Occipital lobe (tissue), 2 donors: ENCODE measurements around the gene CXCR6. TPM values are rescaled to one million over a fixed set of nuclear protein-coding genes. Genes with fewer than 3 reads are reported as not detected.

Experiments used
- DNase-seq: peaks from one replicate; lab custom pipeline; 2025; lab: John Stamatoyannopoulos, UW
- total RNA-seq: library from RNA; depleted of rRNA; stranded (reverse); fragments of >200 nt; gene quantifications from one replicate; pipeline ENCODE4 v1.2.3, GENCODE V29; 2014

The CXCR6 gene
- total RNA-seq, 1 donor from 2014 or later = not detected

DNA sequence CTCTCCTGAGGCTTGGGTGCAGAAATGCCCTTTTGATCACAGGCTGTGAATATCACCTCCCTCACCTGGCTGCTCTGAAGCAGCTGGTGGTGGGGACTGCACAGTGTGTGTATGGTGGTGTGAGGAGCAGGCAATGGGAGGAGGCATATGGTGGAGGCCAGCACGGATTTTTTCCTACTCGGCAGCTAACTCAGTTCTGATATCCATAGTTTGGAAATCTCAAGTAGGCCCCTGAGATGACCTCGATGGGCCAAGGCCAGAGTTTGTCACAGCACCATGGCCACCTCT lies 21.3 kb upstream of the CXCR6 start:
- DNase-seq = no peak

GRCh38 chr3:45922950-45923590 lies 20.2 kb upstream of the CXCR6 start:
- no peak for DNase-seq

- DNase-seq = no peak
Measured at GRCh38 chr3:45923755-45924154, 19.5 kb upstream of the CXCR6 start.

- DNase-seq = no peak
Measured at GRCh38 chr3:45927881-45928280, 15.4 kb upstream of the CXCR6 start.

- DNase-seq = peak; percentile 22
Measured at GRCh38 chr3:45929042-45929679, 14.1 kb upstream of the CXCR6 start.

GRCh38 chr3:45931496-45931895 lies 11.8 kb upstream of the CXCR6 start:
- DNase-seq = no peak

DNA sequence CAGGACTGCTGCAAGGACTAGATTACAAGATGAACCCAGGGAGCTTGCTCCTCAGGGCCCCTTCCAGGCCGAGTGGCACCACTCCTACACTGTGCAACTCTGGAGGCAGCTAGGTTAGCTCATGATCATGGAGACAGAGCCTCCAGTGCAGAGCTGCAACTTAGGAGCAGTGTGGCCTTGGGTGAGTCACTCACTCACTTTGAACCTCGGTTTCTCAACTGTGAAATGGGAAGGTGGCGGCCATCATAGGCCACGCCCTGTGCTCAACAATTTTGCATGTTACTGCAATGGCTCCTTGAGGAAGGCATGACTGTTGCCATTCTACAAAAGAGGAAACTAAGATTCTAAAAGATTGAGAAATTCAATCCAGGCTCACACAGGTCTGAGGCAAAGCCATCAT lies 11.2 kb upstream of the CXCR6 start:
- DNase-seq = no peak

- DNase-seq = no peak
Measured at GRCh38 chr3:45933591-45933990, 9.7 kb upstream of the CXCR6 start.

DNA sequence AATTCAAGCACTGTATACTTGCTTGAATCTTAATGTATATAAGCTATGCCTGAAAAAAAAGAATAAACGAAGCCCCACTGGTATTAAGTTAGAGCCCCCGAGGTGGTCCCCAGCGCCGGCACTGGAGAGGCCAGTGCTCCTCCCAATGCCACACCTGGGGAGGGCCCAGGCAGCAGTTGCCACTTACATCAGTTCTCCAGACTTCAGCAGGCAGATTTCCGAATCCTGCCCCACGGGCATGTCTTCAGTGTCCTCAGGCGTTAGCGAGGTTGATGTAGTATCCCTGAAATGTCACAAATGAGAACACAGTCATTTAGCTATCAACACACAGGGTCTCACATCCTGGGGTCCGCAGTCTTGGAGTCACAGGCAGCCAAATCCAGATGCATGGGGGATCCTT lies 7.0 kb upstream of the CXCR6 start:
- no peak for DNase-seq

DNA sequence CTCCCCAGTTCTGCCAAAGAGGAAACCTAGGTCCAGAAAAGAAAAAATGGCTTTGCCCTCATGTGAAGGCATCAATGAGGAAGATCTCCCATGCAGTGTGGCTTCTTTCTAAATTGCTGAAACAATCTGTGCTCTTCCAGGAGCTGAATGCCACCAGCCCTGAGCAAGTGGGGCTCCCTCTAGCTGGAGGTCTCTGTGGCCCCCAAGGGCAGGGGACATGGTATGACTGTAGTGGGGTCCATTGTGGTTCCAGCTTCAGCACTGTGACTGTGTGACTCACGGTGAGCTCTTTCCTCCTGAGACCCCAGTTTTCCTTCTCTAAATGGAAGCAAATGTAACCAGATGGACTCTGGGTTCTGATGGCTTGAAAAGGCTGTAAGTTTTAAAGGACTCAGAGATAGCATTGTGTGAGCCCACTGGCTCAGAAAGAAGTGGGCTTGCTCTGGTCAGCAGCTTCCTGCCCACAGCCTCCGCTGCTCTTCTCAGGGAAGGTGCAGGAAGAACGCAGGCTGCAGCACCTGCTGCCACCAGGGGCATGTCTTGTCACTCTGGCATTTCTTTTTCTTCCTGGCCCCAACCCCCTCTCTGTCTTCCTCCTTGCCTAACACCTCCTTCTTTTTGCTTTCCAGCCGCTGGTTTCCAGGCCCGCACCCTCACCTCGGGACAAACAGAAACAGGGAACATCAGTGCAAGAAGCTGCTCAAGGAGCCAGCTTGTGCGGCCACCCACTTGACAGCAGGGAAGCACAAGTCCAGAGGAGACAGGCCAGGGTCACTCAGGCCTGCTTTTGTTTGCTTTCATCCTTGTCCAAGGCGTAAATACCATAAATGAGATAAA lies 5.8 kb upstream of the CXCR6 start:
- no peak for DNase-seq

GRCh38 chr3:45938043-45938435 lies 5.2 kb upstream of the CXCR6 start:
- DNase-seq = no peak

DNA sequence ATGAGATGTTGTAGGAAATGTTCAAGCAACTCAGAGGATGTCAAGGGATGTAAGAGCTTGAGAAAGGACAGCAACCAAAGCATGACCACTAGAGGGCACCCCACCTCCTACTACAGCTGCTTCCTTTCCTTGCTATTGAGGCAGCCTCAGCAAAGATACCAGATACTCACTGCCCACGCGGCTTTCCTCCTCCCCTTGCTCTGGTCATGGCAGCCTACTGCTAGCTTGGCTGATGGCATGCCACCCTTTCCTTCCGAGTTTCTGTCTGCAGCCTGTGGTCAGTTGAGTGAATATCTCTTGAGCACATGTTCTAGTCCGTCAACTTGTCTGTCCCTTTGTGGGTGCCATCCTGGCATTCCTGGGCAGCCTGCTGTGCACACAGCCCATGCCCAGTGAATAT lies 4.4 kb upstream of the CXCR6 start:
- DNase-seq = peak; percentile 75

GRCh38 chr3:45939341-45939771 lies 3.9 kb upstream of the CXCR6 start:
- no peak for DNase-seq

- DNase-seq = no peak
Measured at GRCh38 chr3:45940004-45940780, 3.1 kb upstream of the CXCR6 start.

DNA sequence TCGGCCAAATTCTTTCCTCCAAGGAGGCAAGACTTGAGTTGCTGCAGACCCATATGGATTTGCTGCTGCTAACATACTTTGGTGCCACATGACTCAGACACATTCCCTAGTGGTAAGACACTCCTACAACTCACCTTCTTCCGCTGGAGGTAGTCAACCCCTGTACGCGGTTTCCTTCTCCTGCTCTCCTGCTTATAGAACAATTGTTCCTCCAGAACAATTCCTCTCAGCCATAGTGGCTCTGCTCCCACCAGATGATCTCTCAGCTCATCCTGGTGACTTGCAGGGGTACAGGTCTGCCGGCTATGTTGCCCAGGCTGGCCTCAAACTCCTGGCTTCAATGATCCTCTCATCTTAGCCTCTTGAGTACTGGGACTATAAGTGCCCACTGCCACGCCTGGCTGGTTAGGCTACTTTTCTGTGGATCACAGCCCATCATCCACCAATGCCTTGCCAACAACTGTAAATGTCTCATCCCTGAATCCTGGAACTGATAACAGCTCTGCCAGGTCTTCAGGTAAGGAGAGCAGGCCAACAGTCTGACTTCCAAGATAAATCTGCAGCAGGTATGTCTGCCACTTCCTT lies 2.4 kb upstream of the CXCR6 start:
- DNase-seq = no peak

DNA sequence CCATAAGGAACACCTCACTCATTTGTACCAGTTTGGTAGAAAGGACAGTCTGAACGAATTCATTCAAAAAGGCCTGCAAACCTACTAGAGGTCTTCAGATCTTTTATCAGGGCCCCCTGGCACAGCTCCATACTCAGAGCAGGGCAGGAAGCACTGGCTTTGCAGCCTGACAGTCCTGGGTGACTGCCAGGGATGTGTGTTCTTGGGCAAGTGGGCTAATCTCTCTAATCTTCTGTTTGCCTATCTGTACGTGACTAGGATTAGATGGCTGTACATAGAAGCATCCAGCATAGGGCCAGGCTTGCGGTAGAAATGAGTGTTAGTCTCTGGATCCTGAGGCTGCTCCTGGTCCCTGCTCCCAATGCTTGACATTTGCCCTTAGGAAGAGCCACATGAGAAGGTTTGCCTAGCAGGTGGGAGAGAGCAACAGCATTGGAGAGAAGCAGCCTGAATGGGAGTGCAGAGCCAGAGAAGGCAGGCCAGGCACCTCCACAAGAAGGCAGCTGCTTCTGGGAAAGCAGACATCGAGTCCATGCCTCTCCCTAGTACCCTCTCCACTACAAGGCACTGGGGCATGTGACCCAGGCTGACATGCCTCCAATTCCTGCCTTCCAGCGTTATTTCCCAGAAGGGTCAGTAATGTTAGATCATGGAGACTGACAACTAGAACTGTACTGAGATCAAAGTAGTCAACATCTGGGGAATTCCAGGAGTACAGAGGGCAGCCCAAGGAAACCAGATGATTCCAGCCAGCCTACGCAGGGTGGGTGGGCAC lies 1.0 kb upstream of the CXCR6 start:
- no peak for DNase-seq

DNA sequence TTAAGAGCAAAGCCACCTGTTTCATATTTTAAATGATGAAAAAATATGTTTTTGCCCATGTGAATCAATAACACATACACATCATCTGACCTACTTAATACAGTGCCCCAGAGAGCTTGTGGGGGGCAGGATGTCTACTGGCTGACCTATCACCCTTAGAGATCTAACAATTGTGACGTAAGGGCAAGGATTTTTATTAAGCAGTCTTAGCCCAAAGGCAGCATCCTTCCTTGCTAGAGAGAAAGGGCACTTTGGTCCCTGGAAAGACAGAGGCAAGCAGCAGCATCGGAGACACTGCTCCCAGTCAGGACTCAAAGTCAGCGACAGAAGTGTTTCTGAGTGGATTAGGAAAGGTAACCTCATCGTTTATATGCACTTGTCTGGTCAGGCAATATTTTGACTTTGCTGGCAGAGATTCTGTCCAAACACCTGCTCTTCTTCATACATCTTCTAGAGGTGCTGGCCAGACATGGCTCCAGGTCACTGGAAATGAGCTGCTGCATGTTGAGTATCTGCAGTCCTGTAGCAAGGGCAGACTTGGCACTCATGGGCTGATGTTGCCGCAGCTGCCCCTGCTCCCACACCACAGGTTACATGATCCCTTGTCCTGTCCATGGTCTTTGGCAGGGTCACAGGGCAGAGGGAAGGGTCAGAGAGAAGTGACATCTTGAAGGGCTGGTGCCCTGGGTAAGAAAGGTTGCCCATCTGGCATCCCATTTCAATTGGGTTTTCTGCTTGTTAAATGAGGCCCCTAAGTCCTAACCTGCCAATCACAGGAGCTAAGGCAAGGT lies 1.8 kb downstream of the CXCR6 start:
- DNase-seq = no peak

- no peak for DNase-seq
Measured at GRCh38 chr3:45946307-45946706, 3.0 kb downstream of the CXCR6 start.

- DNase-seq = no peak
Measured at GRCh38 chr3:45946875-45947274, 3.6 kb downstream of the CXCR6 start.

DNA sequence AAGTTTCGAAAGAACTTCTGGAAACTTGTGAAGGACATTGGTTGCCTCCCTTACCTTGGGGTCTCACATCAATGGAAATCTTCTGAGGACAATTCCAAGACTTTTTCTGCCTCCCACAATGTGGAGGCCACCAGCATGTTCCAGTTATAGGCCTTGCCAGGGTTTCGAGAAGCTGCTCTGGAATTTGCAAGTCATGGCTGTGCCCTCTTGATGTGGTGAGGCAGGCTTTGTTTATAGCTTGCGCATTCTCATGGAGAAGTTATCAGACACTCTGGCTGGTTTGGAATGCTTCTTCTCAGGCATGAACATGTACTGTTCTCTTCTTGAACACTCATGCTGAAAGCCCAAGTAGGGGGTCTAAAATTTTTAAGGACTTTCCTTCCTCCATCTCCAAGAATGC lies 4.1 kb downstream of the CXCR6 start:
- no peak for DNase-seq
